Small intestine (tissue), 7 donors: ENCODE data around the gene COX18. TPM values are rescaled to one million over a fixed set of nuclear protein-coding genes. Genes with fewer than 3 reads are reported as not detected.

ENCODE experiments used
- DNase-seq, 2 donors: peaks; one replicate each; pipeline versions ENCODE4 v3.0.0 to v3.0.0-alpha.2; 2013
- FAIRE-seq: peaks from 2 replicates; lab custom pipeline; 2012; peaks lifted over from hg19 to GRCh38; lab: Jason Lieb, UNC
- H3K27ac ChIP-seq, 3 donors: one replicate each; pipeline ENCODE4 v1.5.1; 2013; ENCODE audit warnings: low read length in 2 of 3, mild to moderate bottlenecking in 2 of 3, control low read depth in 1 of 3, inconsistent platforms in 1 of 3, low read depth in 1 of 3, moderate library complexity in 1 of 3
- H3K27me3 ChIP-seq, 3 donors: one replicate each; pipeline ENCODE4 v1.6.1; 2013; ENCODE audit warnings: low read length in 3 of 3, inconsistent platforms in 1 of 3; ENCODE audit not compliant: control insufficient read depth in 3 of 3, insufficient read depth in 3 of 3
- H3K36me3 ChIP-seq, 3 donors: one replicate each; pipeline ENCODE4 v1.6.1; 2013; ENCODE audit warnings: low read length in 3 of 3, inconsistent platforms in 1 of 3, low read depth in 1 of 3, mild to moderate bottlenecking in 1 of 3, moderate library complexity in 1 of 3; ENCODE audit not compliant: control insufficient read depth in 3 of 3, insufficient read depth in 2 of 3
- H3K4me1 ChIP-seq, 3 donors: one replicate each; pipeline ENCODE4 v1.6.1; 2013; ENCODE audit warnings: low read length in 2 of 3, inconsistent platforms in 1 of 3, low read depth in 1 of 3, mild to moderate bottlenecking in 1 of 3, moderate library complexity in 1 of 3; ENCODE audit not compliant: control insufficient read depth in 3 of 3, insufficient read depth in 2 of 3
- H3K4me3 ChIP-seq, 3 donors: one replicate each; pipeline ENCODE4 v1.5.1; 2013; ENCODE audit warnings: low read length in 3 of 3, control low read depth in 1 of 3, inconsistent platforms in 1 of 3, low read depth in 1 of 3, mild to moderate bottlenecking in 1 of 3, moderate library complexity in 1 of 3
- H3K9me3 ChIP-seq, 2 donors: one replicate each; pipeline ENCODE4 v1.6.1; 2013; ENCODE audit warnings: low read depth in 1 of 2, low read length in 1 of 2; ENCODE audit not compliant: control insufficient read depth in 2 of 2, insufficient read depth in 1 of 2
- WGBS, 3 donors: extraction: QIAGEN DNeasy Blood & Tissue Kit; methylation state at CpG; one replicate each; pipeline ENCODE4 v1.1.7; 2013; 5-methylcytosine and 5-hydroxymethylcytosine counted together
- polyA plus RNA-seq, 4 donors: library from polyadenylated mRNA; stranded (reverse) in 3 of 4; unstranded in 1 of 4; fragments of 200-250 nt in 3 of 4; fragments of 120-200 nt in 1 of 4; gene quantifications; one replicate each; pipeline versions ENCODE4 v1.2.1 to v1.2.3, GENCODE V29; 2013
- donor health status: healthy with polysubstance abuse.
- donor health status: control.
- donor health status: control.
- donor health status: Bipolar disorder and iron deficiency.
- donor health status: healthy.

The COX18 gene
- polyA plus RNA-seq, 4 donors: 5.1 to 14.4 (median 10.5) TPM

GRCh38 chr4:73045879-73046278, 23.6 kb downstream of the COX18 start:
- H3K27ac ChIP-seq: no peak overlapping the region
- 75 to 88% (median 77%) methylated on average over 7 of the region's 7 CpGs for WGBS, 3 donors
- FAIRE-seq: no peak

DNA sequence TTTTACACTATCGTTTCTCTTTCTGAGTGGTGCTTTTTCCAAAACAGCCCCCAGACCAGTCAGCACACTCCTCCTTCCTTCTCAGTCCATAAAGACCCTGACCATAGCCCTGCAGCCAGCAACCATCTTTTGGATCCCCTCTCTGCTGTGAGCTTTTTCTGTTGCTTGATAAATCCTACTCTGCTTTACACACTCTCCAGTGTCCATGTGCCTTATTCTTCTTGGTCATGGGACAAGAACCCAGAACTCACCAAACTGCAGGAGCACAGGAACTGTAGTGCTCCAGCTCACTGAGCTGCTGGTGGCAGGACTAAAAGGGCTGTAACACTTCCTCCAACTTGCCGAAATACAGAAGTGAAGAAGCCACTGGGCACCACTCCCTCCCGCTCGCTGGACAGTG, 32.5 kb downstream of the COX18 start:
- Histone ChIP-seq H3K4me1 (no peaks in the 10 kb centered on the region), H3K36me3 (no peaks in the 10 kb centered on the region), H3K9me3 (peaks cover 0 to 18% of the 10 kb centered on the region in 2 donors), H3K27me3 (no peaks in the 10 kb centered on the region), H3K4me3 (no peak overlapping the region), H3K27ac (no peak overlapping the region)
- FAIRE-seq (no peak), DNase-seq (no peak)
- 91 to 97% (median 95%) methylated on average over 4 of the region's 4 CpGs for WGBS, 3 donors

More at GRCh38 chr4:73045879-73046278, 23.6 kb downstream of the COX18 start:
- H3K4me3 ChIP-seq: no peak overlapping the region
- no peaks in the 10 kb centered on the region for H3K4me1 ChIP-seq
- no peaks in the 10 kb centered on the region for H3K27me3 ChIP-seq
- DNase-seq: no peak
- no peaks in the 10 kb centered on the region for H3K36me3 ChIP-seq
- peaks cover 0 to 4% of the 10 kb centered on the region in 2 donors for H3K9me3 ChIP-seq

DNA sequence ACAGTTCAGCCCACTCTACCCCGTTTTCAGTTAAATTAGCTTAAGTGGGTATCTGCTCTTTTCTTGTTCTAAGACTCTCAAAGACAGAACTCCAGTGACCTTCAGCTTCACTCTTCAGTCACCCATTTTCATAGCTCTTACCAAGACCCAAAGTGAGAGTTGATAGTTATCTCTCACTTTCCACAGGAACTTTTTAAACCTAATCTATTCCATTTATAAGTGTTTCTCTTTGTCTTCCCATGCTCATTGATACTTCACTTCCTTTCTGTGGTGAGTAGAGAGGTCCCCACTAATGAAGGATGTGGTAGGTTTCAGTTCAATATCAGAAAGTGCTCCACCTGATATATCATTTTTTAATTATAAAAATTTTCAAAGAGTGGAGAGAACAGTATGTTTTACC, 33.4 kb downstream of the COX18 start:
- H3K4me3 ChIP-seq: no peak overlapping the region
- no peaks in the 10 kb centered on the region for H3K4me1 ChIP-seq
- peaks cover 0 to 18% of the 10 kb centered on the region in 2 donors for H3K9me3 ChIP-seq
- H3K27ac ChIP-seq: no peak overlapping the region
- H3K36me3 ChIP-seq: no peaks in the 10 kb centered on the region
- FAIRE-seq (no peak), DNase-seq (no peak)
- 65 to 90% (median 78%) methylated on average over 1 of the region's 1 CpG for WGBS, 3 donors
- H3K27me3 ChIP-seq: no peaks in the 10 kb centered on the region

DNA sequence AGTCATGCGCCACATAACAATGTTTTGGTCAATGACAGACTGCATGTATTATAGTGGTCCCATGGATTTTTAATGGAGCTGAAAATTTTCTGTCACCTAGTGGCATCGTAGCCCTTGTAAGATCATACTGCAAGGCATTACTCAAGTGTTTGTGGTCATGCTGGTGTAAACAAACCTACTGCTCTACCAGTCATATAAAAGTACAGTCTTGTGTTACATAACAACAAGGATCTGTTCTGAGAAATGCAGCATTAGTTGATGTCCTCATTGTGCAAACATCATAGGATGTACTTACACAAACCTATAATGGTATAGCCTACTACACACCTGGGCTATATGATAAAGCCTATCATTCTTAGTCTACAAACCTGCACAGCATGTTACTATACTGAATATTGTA, 34.6 kb downstream of the COX18 start:
- H3K27ac ChIP-seq: no peak overlapping the region
- H3K36me3 ChIP-seq: no peaks in the 10 kb centered on the region
- 78 to 89% (median 78%) methylated on average over 2 of the region's 2 CpGs for WGBS, 3 donors
- no peak for DNase-seq
- FAIRE-seq: no peak
- no peaks in the 10 kb centered on the region for H3K4me1 ChIP-seq
- no peaks in the 10 kb centered on the region for H3K27me3 ChIP-seq
- H3K9me3 ChIP-seq: peaks cover 0 to 18% of the 10 kb centered on the region in 2 donors
- no peak overlapping the region for H3K4me3 ChIP-seq

GRCh38 chr4:73028621-73029020, 40.9 kb downstream of the COX18 start:
- 18 to 54% (median 37%) methylated on average over 5 of the region's 5 CpGs for WGBS, 3 donors
- no peaks in the 10 kb centered on the region for H3K27me3 ChIP-seq
- no peak for DNase-seq
- no peaks in the 10 kb centered on the region for H3K4me1 ChIP-seq
- no peak for FAIRE-seq
- H3K9me3 ChIP-seq: peaks cover 0 to 2% of the 10 kb centered on the region in 2 donors
- no peak overlapping the region for H3K27ac ChIP-seq
- H3K4me3 ChIP-seq: no peak overlapping the region
- H3K36me3 ChIP-seq: no peaks in the 10 kb centered on the region

- H3K9me3 ChIP-seq: no peaks in the 10 kb centered on the region
- no peaks in the 10 kb centered on the region for H3K27me3 ChIP-seq
- H3K27ac ChIP-seq: no peak overlapping the region
- H3K4me1 ChIP-seq: no peaks in the 10 kb centered on the region
- 7 to 15% (median 14%) methylated on average over 1 of the region's 1 CpG for WGBS, 3 donors
- no peak for FAIRE-seq
- no peaks in the 10 kb centered on the region for H3K36me3 ChIP-seq
- no peak overlapping the region for H3K4me3 ChIP-seq
- peak; percentile 6 to 20 for DNase-seq
Measured at GRCh38 chr4:73021634-73022033, 47.9 kb downstream of the COX18 start.

DNA sequence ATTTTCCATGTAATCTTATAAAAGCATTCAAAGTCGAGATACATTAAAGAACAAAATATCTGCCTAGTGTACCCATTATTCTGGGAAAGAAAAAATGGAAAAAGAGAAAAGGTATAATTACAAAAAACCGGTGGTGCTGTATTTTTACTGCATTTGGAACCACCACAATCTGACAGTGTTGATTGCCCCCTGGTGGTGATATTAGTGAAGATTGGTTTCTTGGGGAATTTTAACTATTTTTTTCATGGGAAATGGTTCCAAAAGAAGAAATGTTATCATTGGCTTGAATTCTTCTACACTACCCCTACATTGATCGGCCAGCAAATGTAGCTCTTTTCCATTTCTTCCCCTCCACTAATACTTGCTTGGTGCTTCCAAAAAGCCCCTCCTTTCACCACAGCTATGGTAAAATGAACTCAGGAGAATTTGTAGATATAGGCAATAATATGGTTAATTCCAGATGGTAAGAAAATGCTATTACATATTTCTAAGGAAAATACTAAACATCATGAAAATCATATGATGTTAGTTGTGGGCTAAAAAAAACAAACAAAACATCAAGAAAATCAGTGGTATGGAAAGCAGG, 50.0 kb downstream of the COX18 start:
- Histone ChIP-seq H3K9me3 (no peaks in the 10 kb centered on the region), H3K27ac (no peak overlapping the region), H3K36me3 (no peaks in the 10 kb centered on the region), H3K27me3 (no peaks in the 10 kb centered on the region), H3K4me1 (no peaks in the 10 kb centered on the region), H3K4me3 (no peak overlapping the region)
- WGBS, 3 donors: 2 to 6% (median 5%) methylated on average over 3 of the region's 3 CpGs
- FAIRE-seq (no peak), DNase-seq (peak; percentile 16 to 30)

DNA sequence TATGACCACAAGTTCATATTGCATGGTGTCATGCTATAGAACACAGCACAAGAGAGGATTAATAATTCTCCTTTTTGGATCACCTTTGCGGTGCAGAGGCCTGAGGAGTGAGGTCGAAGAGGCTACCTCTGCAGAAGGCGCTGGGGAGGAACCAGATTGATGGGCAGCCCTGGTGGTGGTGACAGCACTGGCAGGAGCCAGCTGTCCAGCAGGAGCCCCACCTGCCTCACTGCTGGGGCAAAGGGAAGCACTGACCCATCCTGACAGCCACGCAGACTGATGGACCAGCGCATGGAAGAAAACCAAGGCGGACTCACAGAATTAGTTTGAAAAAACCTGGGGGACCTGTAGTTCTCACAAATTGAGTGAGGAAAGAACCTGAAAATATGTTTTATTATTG, 50.9 kb downstream of the COX18 start:
- Histone ChIP-seq H3K4me3 (no peak overlapping the region), H3K4me1 (no peaks in the 10 kb centered on the region), H3K9me3 (no peaks in the 10 kb centered on the region), H3K36me3 (no peaks in the 10 kb centered on the region), H3K27me3 (no peaks in the 10 kb centered on the region), H3K27ac (no peak overlapping the region)
- no peak for DNase-seq
- no peak for FAIRE-seq
- 92 to 94% (median 93%) methylated on average over 6 of the region's 6 CpGs for WGBS, 3 donors

- FAIRE-seq (no peak), DNase-seq (no peak)
- Histone ChIP-seq H3K4me3 (no peak overlapping the region), H3K27ac (no peak overlapping the region), H3K27me3 (no peaks in the 10 kb centered on the region), H3K36me3 (no peaks in the 10 kb centered on the region), H3K9me3 (peaks cover 2 to 23% of the 10 kb centered on the region in 2 donors), H3K4me1 (no peaks in the 10 kb centered on the region)
- 38 to 67% (median 52%) methylated on average over 1 of the region's 1 CpG for WGBS, 3 donors
Measured at GRCh38 chr4:73013310-73013709, 56.2 kb downstream of the COX18 start.
